HepG2 (cell line): ENCODE measurements around the gene HLCS. TPM values are rescaled to one million over a fixed set of nuclear protein-coding genes. Genes with fewer than 3 reads are reported as not detected.

ENCODE experiments used
- ATAC-seq: fragments of 200-7000 bp; cut with Tn5 transposase; 3 replicates; pipeline ENCODE4 v1.9.1; 2020; ENCODE audit warnings: mild to moderate bottlenecking, moderate library complexity
- BruUV-seq: library from RNA; stranded (reverse); fragments of 400-500 nt; replicated peaks from 2 replicates; lab custom pipeline; 2021; lab: Mats Ljungman, UMichigan
- CTCF ChIA-PET: fragments of 300-600 bp; formaldehyde crosslinking; extraction: SDS; loops from one replicate; lab custom pipeline; 2021; ENCODE audit warnings: low total read pairs, inconsistent platforms, low intra/inter-chr PET ratio; lab: Yijun Ruan, JAX
- POLR2A ChIA-PET: fragments of 350-600 bp; sonication (Branson Sonifier 250); formaldehyde crosslinking; loops from one replicate; lab custom pipeline; 2020; ENCODE audit warnings: antibody characterized with exemption, inconsistent platforms; lab: Yijun Ruan, JAX
- DNase-seq: peaks from one replicate; pipeline ENCODE4 v3.0.0-alpha.2; 2015; ENCODE audit warnings: low spot score
- FAIRE-seq: peaks from 3 replicates; lab custom pipeline; 2011; peaks lifted over from hg19 to GRCh38; lab: Jason Lieb, UNC
- H2AFZ ChIP-seq: one replicate; pipeline ENCODE4 v1.6.1; 2011; ENCODE audit warnings: low read length, inconsistent platforms
- H3K27ac ChIP-seq: fragments of 300-600 bp; 3 replicates; pipeline ENCODE4 v1.8.0; 2011; ENCODE audit warnings: mixed run types, mild to moderate bottlenecking, mixed read lengths, low read length, inconsistent platforms; ENCODE audit not compliant: insufficient read depth; ENCODE audit errors: extremely low read length
- H3K27me3 ChIP-seq, 2 experiments: fragments of 200-600 bp in 1 of 2; 2 replicates in 1 of 2; 3 replicates in 1 of 2; pipeline versions ENCODE4 v1.6.0 to v1.8.0; 2011; ENCODE audit warnings: low read length in 2 of 2, mild to moderate bottlenecking in 2 of 2, moderate library complexity in 2 of 2, inconsistent platforms in 1 of 2; ENCODE audit not compliant: insufficient read depth in 2 of 2, control insufficient read depth in 1 of 2
- H3K36me3 ChIP-seq, 2 experiments: fragments of 200-600 bp in 1 of 2; replicated peaks in 1 of 2; 2 replicates in 1 of 2; 3 replicates in 1 of 2; pipeline versions ENCODE4 v1.5.1 to v1.8.0; 2011; ENCODE audit warnings: low read length in 2 of 2, inconsistent platforms in 1 of 2; ENCODE audit not compliant: insufficient read depth in 2 of 2, control insufficient read depth in 1 of 2
- H3K4me1 ChIP-seq: 2 replicates; pipeline ENCODE4 v1.5.1; 2012; ENCODE audit warnings: low read length, inconsistent platforms; ENCODE audit not compliant: insufficient read depth
- H3K4me2 ChIP-seq: 2 replicates; pipeline ENCODE4 v1.6.0; 2011; ENCODE audit warnings: low read depth, low read length, inconsistent platforms
- H3K4me3 ChIP-seq, 3 experiments: fragments of 200-600 bp in 1 of 3; sonication (generic), shearing (Covaris generic) in 1 of 3; replicated peaks in 1 of 3; 2 replicates each; pipeline ENCODE4 v1.5.1; 2011 to 2016; ENCODE audit warnings: low read length in 3 of 3, inconsistent platforms in 2 of 3, low read depth in 2 of 3, mild to moderate bottlenecking in 2 of 3, control low read depth in 1 of 3, mixed read lengths in 1 of 3; ENCODE audit not compliant: insufficient read depth in 1 of 3
- H3K79me2 ChIP-seq: one replicate; pipeline ENCODE4 v1.6.1; 2011; ENCODE audit warnings: low read length, inconsistent platforms; ENCODE audit not compliant: insufficient read depth
- H3K9ac ChIP-seq: 2 replicates; pipeline ENCODE4 v1.6.0; 2011; ENCODE audit warnings: mild to moderate bottlenecking, low read depth, low read length, inconsistent platforms; ENCODE audit not compliant: insufficient read depth
- H3K9me3 ChIP-seq: 2 replicates; pipeline ENCODE4 v1.5.1; 2012; ENCODE audit warnings: mild to moderate bottlenecking, low read length
- H4K20me1 ChIP-seq: 2 replicates; pipeline ENCODE4 v1.6.0; 2011; ENCODE audit warnings: inconsistent platforms, mild to moderate bottlenecking, low read length, moderate library complexity; ENCODE audit not compliant: insufficient read depth
- MXD4 ChIP-seq: IDR thresholded peaks from 2 replicates; pipeline ENCODE4 v1.6.1; 2016; ENCODE audit warnings: mild to moderate bottlenecking, missing biosample characterization, missing genetic modification reagents
- RERE ChIP-seq: IDR thresholded peaks from 2 replicates; pipeline ENCODE4 v1.6.1; 2016; ENCODE audit warnings: low read depth, missing genetic modification reagents, missing compliant biosample characterization
- WGBS: methylation state at CpG from one replicate; pipeline ENCODE4 v1.1.6; 2017; ENCODE audit warnings: low lambda C conversion rate; 5-methylcytosine and 5-hydroxymethylcytosine counted together
- in situ Hi-C: cut with HindIII; loops from 2 replicates; pipeline ENCODE4 v1.10.0; 2017; ENCODE audit warnings: low pct_unique_long_range_greater_than_20kb; ENCODE audit not compliant: extremely low pct_ligation_motif_present
- intact Hi-C: fragments of 100-400 bp; cut with micrococcal nuclease; formaldehyde crosslinking; loops from one replicate; pipeline ENCODE4 v1.10.0; 2022; ENCODE audit not compliant: unreplicated experiment
- polyA plus RNA-seq, 8 experiments: library from polyadenylated mRNA; depleted of rRNA in 3 of 8; stranded (reverse) in 7 of 8; unstranded in 1 of 8; fragments of >200 nt; fragmentation: Illumina TruSeq in 4 of 8; extraction: Trizol in 4 of 8; gene quantifications; 2 replicates each; pipeline versions ENCODE4 v1.2.1 to v1.2.3, GENCODE V29; 2011 to 2016; ENCODE audit warnings: low read depth in 4 of 8, missing spikeins in 1 of 8, mixed read lengths in 1 of 8; ENCODE audit not compliant: insufficient read depth in 1 of 8
- total RNA-seq, 5 experiments: library from RNA; depleted of rRNA; stranded (reverse); fragments of >200 nt; fragmentation: Illumina TruSeq; extraction: Trizol; gene quantifications; 2 replicates each; pipeline ENCODE4 v1.2.3, GENCODE V29; 2016; ENCODE audit warnings: low read depth in 1 of 5

The HLCS gene
- total and polyA plus RNA-seq, 2 of the 13 experiments (the other 11 are each of a cell fraction or from before 2014, with no cell fraction given): 7.9 to 12.3 TPM

DNA sequence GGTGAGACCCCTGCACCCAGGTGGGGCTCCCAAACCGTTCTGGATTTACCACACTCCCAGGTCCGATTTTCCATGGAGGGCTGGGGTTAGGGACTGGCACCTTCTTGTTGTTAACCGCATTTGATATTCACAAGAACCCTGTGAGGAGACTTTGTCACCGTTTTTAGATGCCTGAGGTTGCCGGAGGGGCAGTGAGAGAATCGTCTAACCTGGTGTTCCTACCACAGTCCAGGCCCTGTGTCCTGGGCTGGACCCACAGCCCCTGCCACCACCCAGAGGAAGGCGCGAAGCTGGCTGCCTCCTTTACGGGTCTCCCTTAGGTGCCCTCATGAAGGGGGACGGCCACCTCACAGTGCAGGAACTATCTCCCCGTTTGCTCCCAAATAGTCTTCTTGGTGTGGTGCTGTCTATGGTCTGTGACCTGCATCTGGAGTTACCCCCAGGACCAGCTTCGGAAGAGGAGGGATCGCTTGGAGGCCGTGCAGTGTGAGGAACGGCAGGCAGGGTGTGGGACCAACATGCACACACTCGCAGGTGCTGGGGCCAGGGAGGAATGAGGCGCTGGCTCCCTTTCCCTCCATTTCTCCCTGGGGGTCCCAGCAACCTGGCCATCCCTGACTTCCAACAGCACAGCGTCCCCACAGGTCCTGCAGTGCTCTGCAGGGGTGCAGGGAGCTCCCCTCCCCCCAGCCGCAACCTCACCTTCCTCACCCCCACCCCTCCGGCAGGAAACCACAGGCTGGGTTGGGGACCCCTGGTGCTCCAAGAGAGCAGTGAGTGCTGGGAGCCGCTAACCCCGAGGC, 260.6 kb downstream of the HLCS start:
- CTCF ChIA-PET: no interaction called here
- H3K9me3 ChIP-seq: no peaks in the 10 kb centered on the region
- WGBS: 77% methylated on average over 17 of the region's 22 CpGs
- FAIRE-seq: no peak
- H3K79me2 ChIP-seq: no peaks in the 10 kb centered on the region
- ATAC-seq: no peak
- POLR2A ChIA-PET: no interaction called here
- H2AFZ ChIP-seq: no peak overlapping the region
- H4K20me1 ChIP-seq: no peaks in the 10 kb centered on the region
- H3K9ac ChIP-seq: no peak overlapping the region
- no peaks in the 10 kb centered on the region for H3K4me1 ChIP-seq
- TF ChIP-seq RERE (no peak), MXD4 (CRISPR knock-in tag) (no peak)
- TF ChIP-seq, all 625 proteins: peak for 0
- Histone ChIP-seq H3K36me3 (no peaks in the 10 kb centered on the region), H3K27ac (no peak overlapping the region), H3K4me3 (no peak overlapping the region), H3K27me3 (peaks cover 3 to 38% of the 10 kb centered on the region in 2 experiments), H3K4me2 (no peak overlapping the region)
- no TSS peak for BruUV-seq
- intact Hi-C loops: no loop called here
- DNase-seq: no peak
- in situ Hi-C loops: no loop called here
